GM21825 (cell line): Measurements from ENCODE around the gene ERBB4.
"Not testable (repeated sequence)": the region's sequence is repeated elsewhere in the genome, so short reads cannot be mapped to it uniquely, and the experiment has no call there.

Experiments used
- ATAC-seq: cut with Tn5 transposase; IDR thresholded peaks from one replicate; pipeline ENCODE4 v1.9.1; 2021; ENCODE audit warnings: mild to moderate bottlenecking, moderate library complexity; ENCODE audit not compliant: unreplicated experiment

ERBB4 gene

DNA sequence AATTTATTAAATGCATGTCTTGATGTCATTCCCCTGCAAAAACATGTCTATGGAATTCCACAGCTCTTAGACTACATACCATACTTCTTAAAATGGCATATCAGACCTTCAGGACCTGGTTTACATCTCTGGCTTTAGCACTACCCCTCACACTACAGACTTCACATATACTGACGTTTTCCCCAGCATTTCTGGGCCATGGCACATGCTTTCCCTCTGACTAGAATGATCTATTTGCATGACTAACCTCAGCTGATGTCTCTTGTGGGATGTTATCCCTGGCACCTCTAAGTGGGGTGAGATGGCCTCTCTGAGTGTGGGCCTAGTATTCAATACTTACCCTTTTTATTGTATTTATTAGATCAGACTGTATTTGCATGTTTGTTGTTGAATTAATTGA, 381.6 kb downstream of the ERBB4 start:
- ATAC-seq, result no peak

DNA sequence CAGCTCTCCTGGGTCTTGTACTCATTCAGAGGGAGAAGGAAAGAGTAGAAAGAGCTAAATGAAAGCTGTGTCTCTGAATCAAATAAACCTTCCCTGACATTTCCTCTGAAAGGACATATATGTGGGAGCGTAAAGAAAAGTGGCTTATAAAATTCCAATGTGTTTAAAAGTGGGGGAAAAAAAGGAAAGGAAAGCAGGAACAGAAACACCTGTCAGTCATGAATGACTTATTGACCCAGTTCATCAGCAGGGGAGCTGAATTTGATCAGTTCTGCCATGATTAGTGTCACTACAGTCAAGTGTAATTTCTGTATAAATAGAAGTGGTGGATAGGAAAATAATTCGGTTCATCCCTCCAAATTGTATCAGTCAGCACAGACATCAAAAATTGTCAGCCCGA, 382.5 kb downstream of the ERBB4 start:
- no peak for ATAC-seq

DNA sequence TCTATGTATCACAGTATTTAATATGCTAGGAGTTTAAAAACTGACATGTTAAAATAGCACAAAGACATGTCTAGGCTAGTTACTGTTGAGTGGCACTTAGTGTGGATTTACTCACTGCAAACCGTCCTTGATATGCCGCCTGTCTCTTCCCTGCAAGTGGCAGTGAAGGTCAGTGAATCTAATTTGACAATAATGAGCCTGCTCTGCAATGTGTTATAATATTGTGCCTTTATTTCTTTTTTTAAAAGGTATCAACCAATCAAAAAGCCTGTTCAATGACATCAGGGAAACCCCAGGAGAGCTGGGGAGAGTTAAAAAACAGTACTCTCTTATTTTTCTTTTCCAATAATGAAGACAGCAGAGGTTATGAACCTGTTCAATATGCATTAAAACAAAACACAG, 384.1 kb downstream of the ERBB4 start:
- ATAC-seq, result no peak

DNA sequence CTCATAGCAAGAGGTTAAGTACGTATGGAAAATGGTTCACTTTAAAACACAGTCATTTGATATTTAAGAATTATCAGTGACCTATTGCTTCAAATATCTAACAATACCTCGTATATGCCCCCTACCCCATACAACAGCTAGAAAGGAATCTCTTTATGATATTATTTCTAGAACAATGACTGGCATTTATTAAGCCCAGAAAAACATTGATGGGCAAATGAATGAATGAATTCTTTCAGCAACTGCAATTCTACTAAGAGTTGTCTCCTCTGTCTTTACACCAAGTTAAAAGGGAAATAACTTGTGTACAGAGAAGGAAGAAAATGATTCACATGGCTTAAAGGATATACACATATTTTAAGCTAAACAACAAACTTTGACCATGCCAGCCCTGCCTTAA, 384.7 kb downstream of the ERBB4 start:
- no peak for ATAC-seq

DNA sequence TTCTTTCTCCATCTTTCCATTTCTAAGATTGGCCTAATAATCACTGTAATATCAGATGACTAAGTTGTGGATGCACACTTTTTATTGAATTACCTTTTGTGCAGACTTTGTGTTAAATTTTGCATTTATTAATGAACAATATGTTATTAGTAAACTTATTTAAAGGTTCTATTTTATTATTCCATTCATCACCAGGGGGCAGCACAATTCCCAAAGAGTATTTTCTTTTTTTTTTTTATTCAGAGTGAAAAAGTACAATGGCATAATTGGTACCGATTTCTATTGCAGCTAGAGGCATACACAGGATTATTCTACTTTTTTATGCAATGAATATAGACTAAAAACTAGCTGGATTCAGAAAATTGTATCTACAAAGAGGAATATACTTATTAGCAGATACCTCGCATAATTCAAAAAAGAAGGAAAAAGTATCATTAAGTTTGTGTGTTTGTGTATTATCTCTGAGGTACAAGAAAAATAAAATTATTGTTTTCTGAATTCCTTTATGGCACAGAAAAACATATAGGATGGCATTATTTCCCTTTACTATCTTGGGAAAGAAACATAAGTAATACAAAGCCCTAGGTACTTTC, 390.6 kb downstream of the ERBB4 start:
- ATAC-seq, result no peak

DNA sequence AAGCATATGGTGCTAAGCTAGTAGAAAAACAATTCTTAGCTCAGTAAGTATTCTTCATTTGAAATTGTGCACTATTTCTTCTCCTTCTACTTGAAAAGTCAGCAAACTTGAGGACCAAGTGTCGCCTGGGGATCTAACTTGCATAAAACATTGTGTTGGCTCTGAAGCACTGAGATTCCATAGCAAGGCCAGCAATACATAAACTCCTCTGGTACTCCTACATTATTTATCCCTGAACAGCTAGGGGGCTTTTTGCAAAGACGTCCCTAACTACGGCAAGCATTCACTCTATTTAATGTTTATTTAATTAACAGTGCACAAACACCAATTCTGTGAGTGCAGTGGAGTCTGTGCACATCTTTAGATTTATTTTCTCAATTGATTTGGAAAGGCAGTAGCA, 392.2 kb downstream of the ERBB4 start:
- no peak for ATAC-seq

DNA sequence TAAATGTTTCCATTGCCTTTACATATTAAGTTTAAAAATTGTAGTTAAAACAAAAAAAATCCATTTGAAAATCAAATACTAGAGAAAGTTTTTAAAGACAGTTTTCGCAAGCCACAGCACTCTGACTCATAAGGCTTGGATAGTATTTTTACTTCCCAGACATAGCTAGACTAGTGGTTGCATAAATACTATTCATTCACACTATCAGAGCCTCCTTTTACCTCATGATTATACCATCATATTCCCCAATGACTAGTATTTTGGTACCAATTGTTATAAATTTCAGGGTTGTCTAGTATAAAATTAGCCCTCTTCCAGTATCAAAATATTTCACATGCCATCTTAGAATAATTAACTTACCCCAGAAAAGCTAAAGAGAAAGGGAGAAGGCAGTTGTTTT, 393.5 kb downstream of the ERBB4 start:
- no peak for ATAC-seq

DNA sequence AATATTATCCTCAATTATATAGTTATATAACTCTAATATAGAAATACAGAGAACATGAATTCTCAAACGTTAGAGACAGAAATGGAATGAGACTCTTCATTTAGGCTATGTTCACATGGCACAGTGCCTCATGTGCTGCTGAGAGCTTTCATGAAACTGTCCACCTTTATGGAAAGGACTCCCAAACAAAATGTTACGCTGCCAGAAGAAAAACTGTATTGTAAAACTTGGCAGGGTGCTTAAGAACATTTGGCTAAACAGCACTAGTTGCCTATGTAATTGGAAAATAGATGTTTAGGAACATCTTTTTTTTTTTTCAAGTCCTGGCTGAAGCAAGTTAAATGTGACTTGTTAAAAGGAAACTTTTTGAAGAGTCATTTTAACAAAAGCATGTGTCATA, 396.0 kb downstream of the ERBB4 start:
- ATAC-seq, result no peak

DNA sequence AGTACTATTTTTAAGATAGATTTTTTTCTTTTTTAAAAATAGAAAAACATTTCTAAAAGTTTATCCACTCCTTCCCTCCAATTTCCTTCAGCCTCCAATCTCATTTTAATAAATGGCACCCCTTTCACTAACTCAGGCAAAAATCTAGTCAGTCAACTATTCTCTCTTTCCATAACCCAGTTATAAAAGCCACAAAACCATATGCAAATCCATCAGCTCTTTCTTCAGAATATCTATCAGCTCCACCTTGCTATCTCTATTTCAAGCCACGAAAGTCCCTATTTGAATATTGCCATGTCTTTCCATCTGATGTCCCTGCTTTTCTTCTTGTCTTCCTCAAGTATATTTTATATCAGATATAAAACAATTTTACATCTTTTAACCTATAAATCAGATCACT, 397.1 kb downstream of the ERBB4 start:
- ATAC-seq, result no peak

DNA sequence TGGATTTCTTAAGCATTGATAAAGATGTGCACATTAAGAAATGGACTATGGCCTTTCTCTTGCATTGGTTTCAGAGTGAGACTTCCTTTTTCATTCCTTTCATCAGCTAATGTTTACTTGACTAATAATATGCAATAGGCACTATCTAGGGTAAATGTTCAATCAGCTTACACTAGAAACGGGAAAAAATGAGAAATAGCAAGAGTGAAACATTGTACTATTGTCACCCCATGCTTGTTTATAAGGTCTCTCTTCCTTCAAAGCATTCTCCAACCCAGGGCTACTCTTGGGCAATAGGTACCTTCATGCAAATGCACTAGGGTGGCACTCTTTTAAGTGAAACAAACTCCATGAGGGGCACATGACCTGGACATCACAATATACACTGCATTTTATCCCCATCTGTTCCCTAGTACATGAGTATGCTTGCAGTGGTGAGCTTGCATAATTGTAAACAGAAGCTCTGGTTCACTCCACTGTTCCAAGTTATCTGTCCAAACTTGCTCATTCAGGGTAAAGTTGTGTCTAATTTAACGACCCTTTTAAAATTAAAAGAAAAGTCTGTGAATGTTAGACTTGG, 402.3 kb downstream of the ERBB4 start:
- ATAC-seq, result no peak

DNA sequence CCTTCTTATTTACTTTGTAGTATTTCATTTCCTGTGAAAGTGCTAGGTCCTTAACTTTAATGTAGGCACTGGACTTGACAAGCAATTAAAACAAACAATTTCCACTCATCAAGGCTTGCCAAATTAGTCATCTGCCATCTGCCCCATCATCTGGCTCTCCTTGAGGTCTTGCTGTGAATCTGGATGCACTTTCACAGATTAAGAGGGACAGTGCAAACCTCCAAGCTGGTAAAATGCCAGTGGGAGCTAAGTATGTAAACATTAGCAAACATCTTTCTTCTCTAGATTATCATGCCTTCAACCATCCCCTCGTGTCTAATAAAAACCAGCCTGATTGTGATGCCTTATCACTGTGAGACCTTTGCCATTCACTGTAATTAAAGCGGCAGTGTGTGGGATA, 402.9 kb downstream of the ERBB4 start:
- no peak for ATAC-seq

DNA sequence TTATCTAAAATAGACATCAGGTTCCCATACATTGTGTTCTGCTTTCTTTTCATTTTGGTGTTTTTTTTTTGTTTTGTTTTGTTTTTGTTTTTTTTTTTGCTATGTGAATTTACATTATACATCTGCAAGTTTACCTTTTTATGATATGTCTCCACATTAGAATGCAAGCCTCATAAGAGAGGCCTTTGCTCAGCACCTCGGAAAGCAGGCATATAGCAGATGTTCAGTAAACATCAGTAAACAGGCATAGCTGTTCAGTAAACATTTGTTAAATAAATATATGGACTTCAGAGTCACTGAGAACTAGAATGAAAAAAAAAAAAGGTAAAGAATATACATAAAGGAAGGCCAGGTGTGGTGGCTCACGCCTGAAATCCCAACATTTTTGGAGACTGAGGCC, 405.3 kb downstream of the ERBB4 start:
- no peak for ATAC-seq

DNA sequence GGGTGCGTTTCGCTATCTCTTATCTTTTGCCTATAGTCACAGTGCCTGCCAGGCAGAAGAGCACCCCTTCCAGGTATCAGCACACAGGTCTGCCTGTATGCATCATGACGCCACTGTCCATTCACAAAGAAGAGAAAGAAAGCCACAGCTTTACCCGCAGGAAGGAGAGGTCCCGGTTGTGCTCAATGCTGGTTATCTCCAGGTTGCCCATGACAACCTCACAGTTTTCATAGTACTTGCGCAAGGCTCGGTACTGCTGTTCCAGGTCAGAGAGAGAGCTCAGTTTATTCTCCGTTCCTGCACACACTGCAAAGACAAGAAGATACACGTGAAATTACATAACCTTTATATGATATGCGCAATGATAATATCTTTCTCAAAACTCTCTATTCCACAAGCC, 414.0 kb downstream of the ERBB4 start:
- no peak for ATAC-seq

DNA sequence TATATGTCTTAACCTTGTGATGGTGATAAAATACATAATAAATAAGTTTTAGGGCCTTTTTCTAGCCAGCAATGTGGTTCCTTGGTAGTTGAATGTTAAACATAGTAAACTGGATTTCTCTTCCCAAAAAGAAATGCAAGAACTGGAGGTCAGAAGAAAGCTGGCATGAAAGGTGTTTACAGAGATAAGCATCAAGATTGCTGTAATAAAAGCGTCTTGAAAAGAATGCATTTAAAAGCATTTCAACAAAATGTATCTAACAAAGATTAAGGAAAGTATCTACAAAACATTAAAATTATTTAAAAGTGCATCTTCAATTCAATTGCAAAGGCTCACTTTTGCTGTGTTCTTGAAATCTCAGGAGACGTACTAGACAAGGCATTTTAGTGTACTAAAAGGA, 419.0 kb downstream of the ERBB4 start:
- no peak for ATAC-seq

DNA sequence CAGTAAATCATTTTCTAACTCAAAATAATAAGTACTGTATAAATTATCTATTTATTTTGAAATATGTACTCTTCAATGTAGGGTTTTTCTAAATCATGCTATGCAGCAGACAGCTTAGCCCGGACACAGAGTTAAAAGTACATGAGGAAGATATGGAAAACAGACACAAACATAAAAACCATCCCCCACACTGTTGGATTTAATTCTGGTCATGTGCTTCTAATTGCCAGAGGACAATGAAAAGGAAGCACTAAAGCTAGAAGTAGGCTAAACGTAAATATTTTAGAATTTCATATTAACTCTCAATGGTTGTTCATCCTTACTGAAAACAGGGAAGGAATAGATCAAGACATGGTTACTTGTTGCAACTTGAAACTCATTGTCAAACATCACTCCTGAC, 420.7 kb downstream of the ERBB4 start:
- no peak for ATAC-seq

DNA sequence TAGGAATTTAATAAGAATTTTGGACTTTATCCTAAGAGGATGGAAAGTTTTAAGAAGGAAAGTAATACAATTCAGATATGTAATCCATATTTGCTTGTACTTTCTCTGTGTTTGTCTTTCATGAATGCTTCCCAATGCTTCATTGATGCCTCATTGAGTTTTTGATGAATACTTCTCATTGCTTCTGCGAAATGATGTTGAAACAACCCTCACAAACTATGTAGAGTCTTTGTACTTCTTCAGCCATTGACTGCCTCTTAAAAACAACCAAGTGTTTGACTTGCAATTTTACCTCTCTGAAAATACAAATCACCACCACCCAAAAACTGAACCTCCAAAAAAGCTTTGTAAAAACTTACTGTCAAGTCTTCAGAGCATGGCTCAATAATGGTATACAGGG, 424.1 kb downstream of the ERBB4 start:
- no peak for ATAC-seq

DNA sequence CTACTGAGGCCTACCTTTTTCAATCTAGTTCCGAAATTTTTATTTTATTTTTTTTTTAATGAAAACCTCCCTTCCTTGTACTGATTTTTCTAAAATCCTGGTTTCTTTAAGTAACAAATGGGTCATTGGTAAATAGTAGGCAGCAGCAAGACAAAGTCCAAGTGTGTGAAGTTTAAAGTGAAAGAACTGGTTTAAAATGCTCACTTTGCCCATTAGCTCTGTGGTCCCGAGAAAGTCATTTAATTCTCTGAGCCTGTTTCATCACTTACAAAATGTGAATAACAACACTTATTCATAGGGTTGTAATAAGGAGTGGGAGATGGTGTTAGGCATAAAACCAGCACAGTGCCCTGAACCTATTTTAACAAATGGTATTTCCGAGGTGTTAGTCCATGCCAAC, 426.2 kb downstream of the ERBB4 start:
- no peak for ATAC-seq

DNA sequence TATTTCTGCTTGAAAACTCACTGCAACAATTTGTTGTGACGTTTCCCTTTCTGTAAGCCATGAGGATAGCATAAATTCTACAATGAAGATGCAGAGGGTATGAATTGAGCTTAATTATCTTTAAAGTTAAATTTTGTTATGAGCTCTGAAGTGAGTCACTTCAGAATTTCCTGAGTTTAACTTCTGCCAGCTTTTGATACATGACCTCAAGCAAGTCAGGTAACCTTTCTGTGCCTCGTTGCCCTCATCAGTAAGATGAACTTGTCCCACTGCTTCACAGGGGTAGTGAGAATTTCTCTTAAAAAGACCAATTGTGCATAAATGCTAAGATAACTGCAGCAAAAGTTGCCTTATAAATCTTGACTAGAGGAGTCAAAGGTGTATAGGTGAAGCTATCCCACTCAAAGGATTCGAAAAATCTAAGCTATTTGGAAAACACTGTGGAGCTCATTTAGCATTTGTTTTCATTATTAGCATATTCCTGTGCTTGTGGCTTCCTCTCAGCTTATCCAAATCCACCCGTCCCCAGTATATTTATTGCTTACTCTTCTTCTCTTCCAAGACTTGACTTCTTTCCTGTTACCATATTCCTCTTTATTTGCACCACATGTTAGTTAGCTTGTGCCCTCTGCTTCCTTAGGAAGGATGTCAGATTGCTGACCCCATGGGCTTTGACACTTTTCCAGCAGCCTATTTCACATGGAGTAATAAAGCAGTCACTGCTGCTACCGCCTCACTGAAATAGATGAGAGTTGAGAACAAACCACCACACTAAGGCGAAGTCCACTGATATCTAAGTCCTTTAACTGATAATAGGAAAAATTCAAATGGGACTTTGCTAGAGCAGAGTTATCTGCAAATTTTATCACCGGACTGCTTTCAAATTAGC, 428.6 kb downstream of the ERBB4 start:
- no peak for ATAC-seq

DNA sequence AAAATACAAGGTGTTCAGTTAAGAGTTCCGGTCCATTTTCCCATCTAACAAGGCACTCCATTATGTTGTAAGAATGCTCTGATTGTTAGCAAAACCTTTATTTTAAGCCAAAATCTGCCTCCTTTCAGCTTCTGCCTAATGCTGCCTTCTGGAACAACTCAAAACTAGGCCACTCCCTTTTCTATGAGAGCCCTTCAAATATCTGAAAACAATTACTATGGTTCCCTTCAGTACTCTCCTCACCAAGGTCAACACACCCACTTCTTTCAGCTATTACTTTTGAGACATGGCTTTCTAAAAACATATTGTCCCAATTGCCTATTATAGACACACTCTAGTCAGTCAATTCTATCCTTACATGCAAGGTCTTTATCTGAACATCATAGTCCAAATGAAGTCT, 429.4 kb downstream of the ERBB4 start:
- ATAC-seq, result no peak

DNA sequence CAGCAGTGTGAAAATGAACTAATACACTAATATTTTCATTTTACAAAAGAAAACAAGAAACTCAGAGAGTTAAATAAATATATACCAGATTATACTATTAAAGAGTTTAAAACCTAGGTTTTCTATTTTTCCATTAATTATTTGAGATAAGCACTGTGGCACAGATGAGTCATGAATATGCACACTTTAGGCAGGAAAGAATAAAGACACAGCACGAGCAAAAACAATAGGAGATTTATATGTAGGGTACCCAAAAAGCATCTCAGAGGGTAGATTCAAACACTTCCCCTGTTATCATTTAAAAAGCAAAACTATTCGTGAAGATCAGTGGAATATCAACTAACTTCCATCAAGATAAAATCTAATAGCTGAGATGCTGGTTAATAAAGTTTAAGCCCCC, 430.6 kb downstream of the ERBB4 start:
- ATAC-seq, result no peak

DNA sequence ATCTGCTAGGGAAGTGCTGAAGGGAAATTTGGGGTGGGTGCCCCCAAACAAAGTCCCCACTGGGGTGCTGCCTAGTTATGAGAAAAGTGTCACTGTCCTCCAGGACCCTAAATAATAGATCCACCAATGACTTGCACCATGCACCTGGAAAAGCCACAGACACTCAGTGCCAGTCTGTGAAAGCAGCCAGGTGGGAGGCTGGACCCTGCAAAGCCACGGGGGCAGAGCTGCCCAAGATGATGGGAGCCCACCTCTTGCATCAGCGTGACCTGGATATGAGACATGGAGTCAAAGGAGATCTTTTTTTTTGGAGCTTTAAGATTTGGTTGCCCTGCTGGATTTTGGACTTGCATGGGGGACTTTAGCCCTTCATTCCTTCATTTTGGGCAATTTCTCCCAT, 431.6 kb downstream of the ERBB4 start:
- ATAC-seq, result no peak

DNA sequence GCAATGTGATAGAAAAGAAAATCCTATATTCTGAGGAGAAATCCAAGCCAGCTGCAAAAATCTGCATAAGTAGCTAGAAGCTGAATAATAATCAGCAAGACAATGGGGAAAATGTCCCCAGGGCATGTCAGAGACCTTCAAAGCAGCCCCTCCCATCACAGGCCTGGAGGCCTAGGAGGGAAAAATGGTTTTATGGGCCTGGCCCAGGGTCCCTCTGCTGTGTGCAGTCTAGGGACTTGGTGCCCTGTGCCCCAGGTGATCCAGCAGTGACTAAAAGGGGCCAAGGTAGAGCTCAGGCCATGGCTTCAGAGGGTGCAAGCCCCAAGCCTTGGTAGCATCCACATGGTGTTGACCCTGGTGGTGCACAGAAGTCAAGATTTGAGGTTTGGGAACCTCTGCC, 432.1 kb downstream of the ERBB4 start:
- ATAC-seq, result not testable (repeated sequence)
